HG02884 (cell line): Measurements from ENCODE around the gene ZNF569.
"Not testable (repeated sequence)": the region's sequence is repeated elsewhere in the genome, so short reads cannot be mapped to it uniquely, and the experiment has no call there.

Experiments used
- ATAC-seq: cut with Tn5 transposase; IDR thresholded peaks from one replicate; pipeline ENCODE4 v1.9.1; 2021; ENCODE audit warnings: mild to moderate bottlenecking, moderate library complexity; ENCODE audit not compliant: unreplicated experiment

ZNF569 gene

GRCh38 chr19:37466798-37467607 lies at the start of gene ZNF569:
Gene ZNF569 (minus strand): TSS chr19:37467444. CDS start chr19:37444921, 22,523 bp downstream.
- peak; percentile 49 for ATAC-seq

GRCh38 chr19:37513397-37513796 lies 46.2 kb upstream of the ZNF569 start:
- ATAC-seq: no peak

GRCh38 chr19:37511821-37512220 lies 44.6 kb upstream of the ZNF569 start:
- no peak for ATAC-seq

- no peak for ATAC-seq
Observed at GRCh38 chr19:37511186-37511585, 43.9 kb upstream of the ZNF569 start.

GRCh38 chr19:37507167-37507464 lies 39.9 kb upstream of the ZNF569 start:
- ATAC-seq: no peak

DNA sequence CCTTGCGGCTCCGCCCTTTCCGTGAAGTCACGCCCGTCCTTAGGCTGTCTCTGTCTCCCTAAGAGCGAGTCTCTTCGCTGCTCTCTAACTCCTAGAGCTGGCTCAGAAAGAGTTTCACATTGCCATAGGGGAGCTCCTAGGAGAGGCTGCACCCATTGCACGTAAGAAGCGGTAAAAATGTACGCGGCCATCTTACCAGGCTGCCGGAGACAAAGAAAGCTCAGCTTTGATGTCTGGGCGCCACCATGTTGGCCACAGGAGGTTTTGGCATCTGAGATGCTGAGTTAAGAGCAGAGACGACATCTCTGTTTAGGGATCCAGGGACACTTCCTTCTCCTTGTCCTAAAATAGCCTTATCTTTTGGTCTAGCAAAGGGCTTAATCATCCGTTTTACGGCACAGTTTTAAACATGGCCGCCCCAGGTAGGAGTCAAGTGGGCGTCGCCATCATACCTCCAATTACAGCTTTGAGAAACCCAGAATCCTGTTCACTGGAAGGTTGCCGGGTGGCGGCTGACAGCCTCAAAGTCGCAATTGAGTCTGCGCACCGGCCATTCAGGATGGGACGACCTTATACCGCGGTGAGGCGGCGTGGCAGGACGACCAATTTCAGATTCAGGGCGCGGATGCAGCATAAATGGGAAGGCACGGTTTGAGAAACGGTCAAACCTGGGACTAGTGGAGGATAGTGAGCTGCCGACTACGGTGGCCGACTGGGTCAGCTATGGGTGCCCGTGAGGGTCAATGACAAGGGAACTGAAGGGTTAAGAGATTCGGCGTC lies 39.3 kb upstream of the ZNF569 start, which contains the start of gene ZNF793:
Gene ZNF793 (plus strand): TSS at position 553 of the 780 bp plus-strand sequence. CDS start 16,501 bp downstream, outside the sequence.
- ATAC-seq: no peak

DNA sequence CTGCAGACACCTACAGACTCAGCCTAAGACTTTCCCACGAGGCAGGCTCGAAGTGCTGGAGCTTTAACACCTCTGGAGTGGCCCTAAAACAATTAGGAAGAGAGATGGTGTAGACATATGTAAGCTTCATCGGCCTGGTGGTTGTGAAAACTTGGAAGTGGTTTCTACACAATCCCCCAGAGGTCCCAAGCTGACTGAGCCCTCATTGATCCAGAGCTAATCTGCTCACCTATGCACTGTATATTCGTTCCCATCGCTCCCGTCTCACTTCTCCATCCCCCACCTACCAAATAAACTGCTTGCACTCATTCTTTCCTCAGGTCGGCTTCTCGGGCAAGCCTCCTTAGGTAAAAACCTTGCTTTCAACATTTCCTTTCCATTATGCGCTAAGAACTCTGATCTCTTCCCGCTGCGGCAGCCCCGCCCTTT lies 38.7 kb upstream of the ZNF569 start:
- no peak for ATAC-seq

DNA sequence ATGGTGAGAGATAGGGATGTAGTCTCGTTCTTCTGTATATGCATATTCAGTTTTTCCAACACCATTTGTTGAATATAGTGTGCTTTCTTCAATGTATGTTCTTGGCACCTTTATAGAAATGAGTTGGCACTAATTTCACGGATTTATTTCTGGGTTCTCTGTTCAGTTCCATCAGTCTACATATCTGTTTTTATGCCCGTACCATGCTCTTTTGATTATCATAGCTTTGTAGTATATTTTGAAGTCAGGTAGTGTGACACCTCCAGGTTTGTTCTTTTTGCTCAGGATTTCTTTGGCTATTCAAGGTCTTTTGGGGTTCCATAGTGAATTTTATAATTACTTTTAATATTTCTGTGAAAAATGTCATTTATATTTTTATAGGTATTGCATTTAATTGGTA lies 25.0 kb upstream of the ZNF569 start:
- ATAC-seq: no peak

GRCh38 chr19:37484406-37485168 lies 17.3 kb upstream of the ZNF569 start:
- no peak for ATAC-seq

DNA sequence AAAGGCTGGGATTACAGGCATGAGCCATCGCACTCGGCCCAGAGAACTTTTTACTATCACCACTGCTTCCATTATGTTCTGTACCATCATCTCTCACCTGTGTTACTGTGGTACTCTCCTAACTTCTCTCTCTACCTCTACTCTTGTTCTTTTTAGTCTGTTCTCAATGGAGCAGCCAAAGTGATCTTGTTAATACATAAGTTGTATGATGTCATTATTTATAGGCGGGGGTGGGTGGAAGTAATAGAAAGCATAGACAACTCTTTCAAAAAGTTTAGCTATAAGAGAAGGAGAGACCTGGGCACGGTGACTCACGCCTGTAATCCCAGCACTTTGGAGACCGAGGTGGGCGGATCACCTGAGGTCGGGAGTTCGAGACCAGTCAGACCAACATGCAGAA lies 4.9 kb upstream of the ZNF569 start:
- no peak for ATAC-seq

GRCh38 chr19:37470216-37470615 lies 3.0 kb upstream of the ZNF569 start:
- ATAC-seq: no peak

DNA sequence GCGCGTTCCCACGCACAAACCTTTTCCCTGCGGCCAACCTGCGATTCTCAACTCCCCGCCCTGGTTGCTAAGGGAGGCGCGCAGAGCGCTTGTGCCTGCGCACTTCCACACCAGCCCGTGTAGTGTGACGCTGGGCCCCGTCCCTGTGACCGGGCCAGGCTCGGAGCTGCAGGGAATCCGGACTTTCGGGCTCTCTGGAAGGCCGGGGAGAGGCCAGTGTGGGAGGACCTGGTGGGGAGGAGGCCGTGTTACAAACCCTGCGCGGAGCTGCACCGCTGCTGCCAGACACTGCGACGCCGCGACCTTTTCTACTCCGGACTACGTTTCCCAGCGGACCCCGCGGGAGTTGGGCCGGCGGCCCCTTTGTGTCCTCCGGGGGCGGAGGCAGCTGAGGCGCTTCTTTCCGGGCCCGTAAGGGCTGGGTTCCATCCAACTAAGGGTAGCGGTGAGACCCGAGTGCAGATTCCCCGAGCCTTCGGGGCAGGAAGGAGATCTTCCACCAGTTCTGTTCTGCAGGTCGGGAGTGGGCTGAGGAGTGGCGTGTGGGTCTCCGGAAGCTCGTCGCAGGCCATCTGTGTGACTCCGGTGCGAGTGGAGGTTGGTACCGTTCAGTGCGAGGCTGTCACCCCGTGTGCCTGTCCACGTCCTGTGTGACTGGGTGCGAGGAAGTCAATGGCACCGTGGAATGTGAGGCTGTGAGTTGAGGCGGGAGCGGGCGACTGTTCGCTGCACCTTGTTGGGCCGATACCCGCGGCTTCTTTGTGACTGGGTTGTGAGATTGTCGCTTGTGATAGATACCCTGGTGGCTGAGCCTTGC lies 1.9 kb upstream of the ZNF569 start, which contains the start of gene ZNF570:
Gene ZNF570 (plus strand): TSS at position 396 of the 817 bp plus-strand sequence. CDS start 999 bp downstream, outside the sequence.
- ATAC-seq: peak; percentile 65

DNA sequence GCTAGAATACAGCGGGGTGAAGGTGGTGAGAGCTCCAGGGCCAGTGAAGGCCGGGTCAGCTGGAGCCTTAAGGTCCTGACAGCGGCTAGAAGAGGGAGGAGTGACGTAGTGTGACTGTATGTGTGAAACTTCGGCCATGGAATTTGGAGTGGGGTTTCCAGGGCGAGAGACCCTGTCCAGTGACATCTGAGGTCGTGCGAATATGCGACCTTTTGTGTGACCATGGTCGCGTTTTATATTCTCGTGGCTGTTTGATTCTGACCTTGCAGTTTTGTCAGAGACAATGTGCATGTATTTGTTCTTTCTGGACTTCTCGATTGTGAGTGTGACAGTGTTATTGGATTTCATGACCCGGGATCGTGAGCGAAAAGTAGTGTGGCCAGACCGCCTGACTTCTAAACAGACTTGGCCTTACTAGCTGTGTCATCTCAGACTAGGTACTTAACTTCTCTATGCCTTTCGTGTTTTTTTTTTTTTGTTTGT lies 405 bp upstream of the ZNF569 start:
- no peak for ATAC-seq

GRCh38 chr19:37466277-37466797 lies 907 bp downstream of the ZNF569 start:
- ATAC-seq: no peak

GRCh38 chr19:37452500-37453245 lies 14.6 kb downstream of the ZNF569 start:
- ATAC-seq: no peak

DNA sequence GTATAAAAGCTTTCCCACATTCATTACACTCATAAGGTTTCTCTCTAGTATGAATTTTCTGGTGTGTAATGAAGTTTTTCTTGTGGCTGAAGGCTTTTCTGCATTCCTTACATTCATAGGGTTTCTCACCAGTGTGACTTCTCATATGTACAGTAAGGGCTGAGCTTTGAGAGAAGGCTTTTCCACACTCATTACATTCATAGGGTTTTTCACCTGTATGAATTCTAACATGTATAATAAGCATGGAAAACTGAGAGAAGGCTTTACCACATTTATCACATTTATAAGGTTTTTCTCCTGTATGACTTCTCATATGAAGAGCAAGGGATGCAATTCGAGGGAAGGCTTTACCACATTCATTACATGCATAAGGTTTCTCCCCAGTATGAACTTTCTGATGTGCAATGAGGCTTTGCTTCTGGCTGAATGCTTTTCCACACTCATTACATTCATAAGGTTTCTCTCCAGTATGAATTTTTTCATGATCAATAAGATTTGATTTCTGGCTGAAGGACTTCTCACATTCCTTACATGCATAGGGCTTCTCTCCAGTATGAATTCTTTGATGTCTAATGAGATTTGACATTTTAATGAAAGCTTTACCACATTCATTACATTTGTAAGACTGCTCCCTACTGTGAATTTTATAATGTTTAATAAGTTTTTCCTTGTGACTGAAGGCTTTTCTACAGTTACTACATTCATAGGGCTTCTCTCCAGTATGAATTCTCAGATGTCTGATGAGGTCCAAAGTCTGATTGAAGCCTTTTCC lies 53.7 kb downstream of the ZNF569 start:
- ATAC-seq: no peak

DNA sequence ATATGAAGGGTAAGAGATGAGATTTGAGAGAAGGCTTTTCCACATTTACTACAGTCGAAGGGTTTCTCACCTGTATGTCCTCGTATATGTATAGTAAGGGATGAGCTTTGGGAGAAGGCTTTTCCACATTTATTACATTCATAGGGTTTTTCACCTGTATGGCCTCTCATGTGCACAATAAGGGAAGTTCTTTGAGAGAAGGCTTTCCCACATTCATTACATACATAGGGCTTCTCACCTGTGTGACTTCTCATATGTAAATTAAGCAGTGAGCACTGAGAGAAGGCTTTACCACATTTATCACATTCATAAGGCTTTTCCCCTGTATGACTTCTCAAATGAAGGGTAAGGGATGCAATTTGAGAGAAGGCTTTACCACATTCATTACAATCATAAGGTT lies 54.5 kb downstream of the ZNF569 start:
- no peak for ATAC-seq

DNA sequence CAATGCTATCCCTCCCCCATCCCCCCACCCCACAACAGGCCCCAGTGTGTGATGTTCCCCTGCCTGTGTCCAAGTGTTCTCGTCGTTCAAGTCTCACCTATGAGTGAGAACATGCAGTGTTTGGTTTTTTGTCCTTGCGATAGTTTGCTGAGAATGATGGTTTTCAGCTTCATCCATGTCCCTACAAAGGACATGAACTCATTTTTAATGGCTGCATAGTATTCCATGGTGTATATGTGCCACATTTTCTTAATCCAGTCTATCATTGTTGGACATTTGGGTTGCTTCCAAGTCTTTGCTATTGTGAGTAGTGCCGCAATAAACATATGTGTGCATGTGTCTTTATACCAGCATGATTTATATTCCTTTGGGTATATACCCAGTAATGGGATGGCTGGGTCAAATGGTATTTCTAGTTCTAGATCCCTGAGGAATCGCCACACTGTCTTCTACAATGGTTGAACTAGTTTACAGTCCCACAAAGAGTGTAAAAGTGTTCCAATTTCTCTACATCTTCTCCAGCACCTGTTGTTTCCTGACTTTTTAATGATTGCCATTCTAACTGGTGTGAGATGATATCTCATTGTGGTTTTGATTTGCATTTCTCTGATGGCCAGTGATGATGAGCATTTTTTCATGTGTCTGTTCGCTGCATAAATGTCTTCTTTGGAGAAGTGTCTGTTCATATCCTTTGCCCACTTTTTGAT lies 61.0 kb downstream of the ZNF569 start:
- ATAC-seq: not testable (repeated sequence)
